GM19468 (cell line): ENCODE measurements around the gene ZNF821.
"Not testable (repeated sequence)": the region's sequence is repeated elsewhere in the genome, so short reads cannot be mapped to it uniquely, and the experiment has no call there.

ENCODE experiments used
- ATAC-seq: cut with Tn5 transposase; IDR thresholded peaks from one replicate; pipeline ENCODE4 v1.9.1; 2021; ENCODE audit warnings: mild to moderate bottlenecking, moderate library complexity, moderate number of reproducible peaks; ENCODE audit not compliant: unreplicated experiment; ENCODE audit errors: extremely low read depth

Gene ZNF821

DNA sequence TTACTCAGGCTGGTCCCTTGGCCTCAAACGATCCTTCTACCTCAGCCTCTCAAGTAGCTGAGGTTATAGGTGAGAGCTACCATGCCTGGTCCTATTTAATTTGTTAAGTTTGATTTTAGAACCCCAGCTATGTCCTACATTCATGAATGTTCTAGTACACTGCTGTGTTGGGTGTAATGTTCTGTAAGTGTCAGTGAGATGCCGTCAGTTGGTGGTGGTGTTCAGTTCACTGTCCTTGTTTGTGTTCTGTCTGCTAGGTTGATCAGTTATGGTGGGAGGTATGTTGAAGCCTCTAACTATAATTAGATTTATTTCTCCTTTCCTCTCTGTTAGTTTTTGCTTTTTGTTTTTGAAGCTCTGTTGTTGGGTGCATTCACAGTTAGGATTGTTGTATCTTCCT, 19.6 kb upstream of the ZNF821 start:
- ATAC-seq, result no peak

DNA sequence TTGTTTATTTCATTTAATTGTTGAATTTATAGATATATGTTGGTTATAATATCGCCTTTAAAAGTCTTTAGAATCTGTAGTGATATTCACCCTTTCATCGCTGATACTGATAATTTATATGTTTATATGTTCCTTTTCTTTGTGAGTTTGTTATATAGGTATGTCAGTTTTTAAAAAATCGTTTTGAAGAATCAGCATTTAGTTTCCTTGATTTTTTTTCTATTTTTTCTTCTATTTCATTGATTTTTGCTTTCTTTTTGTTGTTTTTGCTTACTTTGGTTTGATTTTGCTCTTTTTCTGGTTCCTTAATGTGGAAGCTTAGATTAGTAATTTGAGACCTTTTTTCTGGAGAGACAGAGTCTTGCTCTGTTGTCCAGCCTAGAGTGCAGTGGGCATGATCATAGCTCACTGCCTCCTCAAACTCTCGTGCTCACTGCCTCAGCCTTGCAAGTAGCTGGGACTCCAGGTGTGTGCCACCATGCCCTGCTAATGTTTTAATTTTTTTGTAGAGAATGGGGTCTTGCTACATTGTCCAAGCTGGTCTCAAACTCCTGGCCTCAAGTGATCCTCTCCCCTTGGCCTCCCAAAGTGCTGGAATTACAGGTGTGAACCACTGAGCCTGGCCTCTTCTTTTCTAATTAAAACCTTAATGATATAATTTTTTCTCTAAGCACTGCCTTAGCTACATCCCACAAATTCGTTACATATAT, 18.8 kb upstream of the ZNF821 start:
- no peak for ATAC-seq

GRCh38 chr16:71899171-71899570, 15.2 kb upstream of the ZNF821 start:
- no peak for ATAC-seq

DNA sequence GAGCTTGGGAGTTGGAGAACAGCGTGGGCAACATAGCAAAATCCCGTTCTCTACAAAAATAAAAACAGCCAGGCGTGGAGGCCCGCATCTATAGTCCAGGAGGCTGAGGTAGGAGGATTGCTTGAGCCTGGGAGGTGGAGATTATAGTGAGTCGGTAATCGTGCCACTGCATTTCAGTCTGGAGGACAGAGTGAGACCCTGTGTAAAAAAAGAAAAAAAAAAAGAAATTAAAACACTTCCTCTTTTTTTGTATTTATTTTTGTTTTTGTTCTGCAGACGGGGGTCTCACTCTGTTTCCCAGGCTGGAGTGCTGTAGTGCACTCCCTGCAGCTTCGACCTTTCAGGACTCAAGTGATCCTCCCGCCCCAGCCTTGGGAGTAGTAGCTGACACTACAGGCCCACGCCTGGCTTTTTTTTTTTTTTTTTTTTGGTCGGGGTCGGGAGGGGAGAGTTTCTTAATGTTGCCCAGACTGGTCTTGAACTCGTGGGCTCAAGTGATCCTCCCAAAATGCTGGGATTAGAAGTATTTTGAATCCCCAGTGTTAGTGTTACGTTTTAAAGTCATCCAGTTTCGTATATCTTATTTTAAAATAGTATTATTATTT, 12.9 kb upstream of the ZNF821 start:
- ATAC-seq, result no peak

DNA sequence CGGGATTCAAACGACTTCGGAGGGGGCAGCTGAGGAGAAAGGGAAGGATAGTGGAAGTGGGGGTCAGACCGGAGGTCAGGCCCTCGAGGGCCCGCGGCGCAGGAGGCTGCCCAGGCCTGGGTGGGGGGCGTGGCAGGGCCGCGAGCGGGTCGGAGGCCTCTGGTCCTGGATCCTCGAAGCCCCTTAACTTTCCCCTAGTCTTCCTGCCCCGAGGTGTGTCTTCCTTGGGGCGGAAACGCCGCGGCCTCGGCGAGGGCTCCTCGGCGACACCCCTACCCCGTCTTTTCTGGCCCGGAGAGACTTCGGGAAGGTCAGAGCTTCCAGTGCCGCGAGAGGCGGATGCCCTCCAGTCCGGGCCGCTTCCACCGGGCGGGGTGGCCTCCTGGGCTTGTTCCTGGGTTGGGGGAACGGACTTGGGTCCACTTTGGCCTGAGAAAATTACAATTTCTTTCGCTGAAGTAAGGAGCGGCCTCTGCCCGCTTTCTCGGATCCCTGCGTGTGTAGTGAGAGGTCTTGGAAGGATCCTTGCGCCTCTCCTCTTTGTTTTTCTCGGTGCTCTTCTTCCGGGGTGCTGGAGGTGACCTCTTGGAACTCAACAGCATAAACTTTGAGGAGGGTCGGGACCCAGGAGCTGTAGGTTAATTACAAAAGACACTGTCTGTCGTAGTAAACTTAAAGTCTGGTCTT, 11.8 kb upstream of the ZNF821 start:
- ATAC-seq, result no peak

- ATAC-seq, result peak; percentile 69
These were observed 11.1 kb upstream of the ZNF821 start, which contains the start of gene IST1 for GRCh38 chr16:71894921-71895678. Gene IST1 (plus strand): TSS chr16:71895531. CDS start chr16:71915641, 20,110 bp downstream.

DNA sequence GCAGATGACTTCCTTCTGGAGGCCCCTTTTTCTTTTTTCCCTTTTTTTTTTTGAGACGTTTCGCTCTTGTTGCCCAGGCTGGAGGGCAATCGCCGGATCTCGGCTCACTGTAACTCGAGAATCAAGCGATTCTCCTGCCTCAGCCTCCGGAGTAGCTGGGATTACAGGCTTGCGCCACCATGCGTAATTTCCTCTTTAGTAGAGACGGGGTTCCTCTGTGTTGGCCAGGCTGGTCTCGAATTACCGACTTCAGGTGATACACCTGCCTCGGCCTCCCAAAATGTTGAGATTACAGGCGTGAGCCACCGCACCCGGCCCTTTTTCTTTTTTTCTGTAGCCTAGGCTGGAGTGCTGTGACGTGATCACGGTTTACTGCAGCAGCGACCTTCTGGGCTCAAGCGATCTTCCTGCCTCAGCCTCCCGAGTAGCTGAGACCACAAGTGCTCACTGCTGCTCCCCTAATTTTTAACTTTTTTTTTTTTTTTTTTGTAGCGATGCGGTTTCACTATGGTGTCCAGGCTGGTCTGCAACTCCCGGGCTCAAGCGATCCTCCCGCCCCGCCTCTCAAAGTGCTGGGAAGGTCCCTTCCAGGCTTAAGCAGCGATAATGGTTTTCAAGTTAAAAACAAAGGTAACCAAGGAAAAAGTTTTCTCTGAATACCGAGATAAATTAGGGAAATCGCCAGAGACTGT, 10.4 kb upstream of the ZNF821 start:
- no peak for ATAC-seq

GRCh38 chr16:71893888-71894228, 9.9 kb upstream of the ZNF821 start:
- no peak for ATAC-seq

- ATAC-seq, result no peak
These were observed 5.2 kb upstream of the ZNF821 start for GRCh38 chr16:71889147-71889546.

DNA sequence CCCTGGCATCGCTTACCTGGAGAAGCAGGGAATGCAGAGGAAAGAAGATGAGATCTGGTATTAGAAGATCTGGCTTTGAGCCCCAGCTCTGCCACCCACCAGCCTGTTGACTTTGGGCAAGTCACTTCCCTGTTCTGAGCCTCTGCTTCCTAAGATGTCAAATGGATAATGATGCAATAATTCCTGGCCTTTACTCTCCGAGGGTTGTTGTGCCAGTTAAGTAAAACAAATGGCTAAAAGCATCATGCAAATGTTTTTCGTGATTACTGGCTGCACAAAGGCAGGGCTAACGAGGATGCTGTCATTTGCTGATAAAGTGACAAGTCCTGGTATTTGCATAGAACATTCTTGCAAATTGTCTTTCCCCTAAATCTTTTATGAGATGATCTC, 1.3 kb upstream of the ZNF821 start:
- ATAC-seq, result no peak

DNA sequence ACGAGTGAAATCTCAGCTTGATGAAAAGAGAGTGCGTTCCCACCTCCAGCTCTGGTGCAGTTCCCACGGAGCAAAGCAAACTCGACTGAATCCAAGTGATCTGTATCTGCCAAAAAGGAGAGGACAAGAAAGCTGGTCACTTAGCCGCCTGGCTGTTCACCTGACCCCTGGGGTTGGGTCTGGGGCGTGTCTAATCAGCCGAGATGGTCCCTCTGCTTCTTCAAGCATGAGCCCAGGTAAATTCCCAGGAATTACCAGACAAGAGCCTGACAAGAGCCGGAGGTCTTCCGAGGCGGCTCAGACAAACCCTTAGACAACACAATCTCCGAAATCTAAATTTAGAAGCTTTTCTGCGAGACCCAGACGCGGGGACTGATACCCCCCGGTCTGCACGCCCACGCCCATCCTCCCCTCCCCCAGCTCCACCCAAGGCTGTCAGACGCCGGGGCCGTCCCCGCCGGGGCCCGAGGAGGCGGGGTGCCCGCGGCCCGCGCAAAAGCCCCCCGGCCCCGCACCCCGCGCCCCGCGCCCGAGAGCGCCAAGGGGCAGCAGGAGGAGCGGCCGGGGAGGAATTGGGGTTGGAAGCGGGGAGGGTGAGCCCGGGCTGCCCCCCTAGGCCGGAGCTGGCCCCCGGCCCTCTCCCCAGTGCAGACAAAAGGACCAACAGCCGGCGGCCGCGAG, 674 bp downstream of the ZNF821 start:
- ATAC-seq, result no peak

DNA sequence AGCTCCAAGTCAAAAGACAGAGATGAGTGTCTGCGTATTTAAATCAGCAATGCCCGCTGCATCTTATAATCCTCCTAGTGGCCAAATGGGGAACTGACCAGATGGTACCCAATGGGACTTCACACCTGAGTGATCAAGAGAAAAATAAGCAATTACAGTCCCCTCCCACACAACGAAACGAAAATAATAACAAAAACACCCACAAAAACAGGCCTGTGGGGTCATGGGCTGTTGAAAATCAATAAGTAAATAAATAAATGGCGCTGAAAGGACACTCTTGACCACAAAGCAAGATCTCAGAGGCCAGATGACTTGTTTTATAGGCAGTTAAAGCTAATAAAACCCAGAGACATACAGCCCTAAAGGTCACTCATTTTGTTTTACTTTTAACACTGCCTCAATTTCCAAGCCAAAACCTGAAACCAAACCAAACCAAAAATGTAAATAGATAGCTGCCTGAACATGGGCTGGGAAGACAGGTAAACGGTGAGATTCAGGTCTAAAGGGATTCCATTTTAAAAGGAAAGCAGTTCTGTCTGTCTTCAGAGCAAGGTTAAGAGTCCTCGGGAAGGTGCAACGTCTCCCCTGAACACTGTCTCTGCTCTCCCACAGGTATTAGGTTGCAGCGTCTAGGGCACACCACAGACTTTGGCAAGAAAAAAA, 1.3 kb downstream of the ZNF821 start:
- no peak for ATAC-seq

- ATAC-seq, result no peak
These were observed 3.8 kb downstream of the ZNF821 start for GRCh38 chr16:71880176-71880575.

DNA sequence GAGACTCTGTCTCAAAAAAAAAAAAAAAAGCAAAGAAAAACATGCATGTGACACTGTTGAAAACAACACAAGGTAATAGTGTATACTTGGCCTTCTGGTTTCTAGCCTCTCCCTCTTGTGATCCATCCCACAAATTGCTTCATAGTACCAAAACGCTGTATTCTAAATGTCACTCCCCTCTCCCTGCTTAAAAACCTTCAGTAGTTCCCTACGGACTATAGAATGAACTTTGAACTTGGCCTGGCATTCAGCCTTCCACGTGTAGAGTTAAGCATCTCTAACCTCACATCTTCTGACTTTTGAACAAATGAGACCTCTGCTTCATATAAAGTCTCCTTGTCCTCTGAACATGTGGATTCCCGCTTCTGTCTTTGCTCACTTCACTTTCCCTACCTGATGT, 5.1 kb downstream of the ZNF821 start:
- no peak for ATAC-seq

- ATAC-seq, result no peak
These were observed 10.8 kb downstream of the ZNF821 start for GRCh38 chr16:71873199-71873598.

DNA sequence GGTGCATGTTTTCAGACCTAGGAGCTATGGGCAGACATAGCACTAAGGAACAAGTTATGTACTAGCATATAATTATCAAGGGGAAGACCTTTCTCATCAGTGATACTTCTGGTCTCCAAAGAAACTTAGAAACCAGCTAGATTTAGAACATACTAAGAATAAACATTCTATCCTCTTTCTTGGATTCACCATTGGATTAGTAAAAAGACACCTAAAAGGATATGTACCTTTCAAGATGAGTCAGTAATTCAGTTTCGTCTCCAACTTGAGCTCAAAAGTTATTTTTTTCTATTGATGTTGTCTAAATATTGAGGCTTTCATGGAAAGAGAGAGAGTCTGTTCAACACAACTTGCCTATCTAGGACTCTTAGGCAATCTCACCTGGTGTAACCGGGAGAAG, 13.2 kb downstream of the ZNF821 start:
- no peak for ATAC-seq

DNA sequence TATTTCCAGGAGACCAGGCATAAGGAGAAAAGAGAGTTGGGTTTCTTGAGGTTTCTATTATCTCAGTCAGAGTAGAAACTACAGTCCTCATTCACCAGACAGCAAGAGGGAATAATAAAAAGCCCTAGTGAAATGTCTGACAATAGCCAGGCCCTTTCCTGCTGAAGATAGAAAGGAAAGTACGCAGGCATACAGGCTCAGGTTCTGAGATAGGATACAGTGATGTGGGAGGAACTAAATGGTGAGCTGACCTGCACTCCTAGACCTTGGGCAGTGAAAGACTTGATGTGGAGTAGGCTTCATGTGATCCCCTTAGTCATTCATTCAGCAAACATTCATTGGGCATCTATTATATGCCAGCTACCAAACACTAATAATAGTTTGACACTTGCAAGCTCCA, 14.9 kb downstream of the ZNF821 start:
- no peak for ATAC-seq

DNA sequence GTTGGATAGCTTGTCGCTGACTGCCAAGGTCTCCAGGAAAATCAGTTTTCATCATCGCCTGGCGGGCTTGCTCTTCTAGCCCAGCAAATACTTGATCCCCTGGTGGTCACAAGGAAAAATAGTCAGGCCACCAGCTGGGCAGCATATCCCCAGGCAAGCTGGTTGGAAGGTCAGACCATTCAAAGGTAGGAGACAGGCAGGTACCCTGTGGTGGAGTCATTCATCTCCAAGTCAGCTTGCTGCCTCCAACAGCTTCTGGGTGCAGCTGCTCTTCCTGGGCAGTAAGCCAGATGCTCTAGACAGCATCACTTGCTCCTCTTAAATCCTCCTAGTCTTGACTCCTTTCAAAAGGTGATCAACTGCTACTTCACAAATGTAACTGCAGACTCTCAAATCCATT, 16.0 kb downstream of the ZNF821 start:
- ATAC-seq, result no peak

DNA sequence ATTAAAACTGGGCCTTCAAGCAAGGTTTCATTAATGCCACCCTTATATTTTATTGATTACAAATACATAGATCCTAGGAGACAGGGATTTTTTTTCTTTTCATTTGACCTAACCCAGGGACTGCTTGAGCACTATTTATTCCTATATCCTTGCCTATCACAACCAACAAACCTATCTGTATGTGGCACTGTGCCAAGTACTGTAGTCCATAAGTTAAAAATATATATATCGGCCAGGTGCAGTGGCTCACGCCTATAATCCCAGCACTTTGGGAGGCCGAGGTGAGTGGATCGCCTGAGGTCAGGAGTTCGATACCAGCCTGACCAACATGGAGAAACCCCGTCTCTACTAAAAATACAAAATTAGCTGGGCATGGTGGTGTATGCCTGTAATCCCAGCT, 16.8 kb downstream of the ZNF821 start:
- not testable (repeated sequence) for ATAC-seq
